CD4-positive, alpha-beta T cell treated with Interleukin-1 beta for 1 hour (primary cell): ENCODE measurements around the gene ATP10A.

Experiments used
- DNase-seq, 2 donors: peaks; one replicate each; pipeline ENCODE4 v3.0.0-alpha.2; 2020 to 2022

The ATP10A gene

GRCh38 chr15:25677719-25678499 is 185.2 kb downstream of the ATP10A start:
- no peak for DNase-seq

DNA sequence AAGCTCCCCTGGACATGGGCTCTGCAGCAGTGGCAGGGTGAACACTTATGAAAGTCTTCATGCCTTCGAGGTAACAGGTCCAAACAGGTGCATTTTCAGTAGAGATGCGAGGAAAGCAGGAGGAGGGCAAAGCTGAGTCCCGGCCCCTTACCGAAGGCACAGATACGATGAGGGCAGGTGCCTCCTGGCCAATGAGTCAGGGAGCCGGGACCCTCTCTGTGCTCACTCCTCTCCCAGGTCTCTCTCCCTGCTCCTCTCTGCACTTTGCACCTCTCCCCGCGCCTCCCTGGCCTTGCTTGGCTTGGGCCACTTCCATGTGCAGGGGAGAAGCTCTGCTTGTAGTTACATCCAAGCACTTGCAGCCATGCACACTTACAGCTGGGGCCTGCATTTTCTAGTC is 187.1 kb downstream of the ATP10A start:
- no peak for DNase-seq

DNA sequence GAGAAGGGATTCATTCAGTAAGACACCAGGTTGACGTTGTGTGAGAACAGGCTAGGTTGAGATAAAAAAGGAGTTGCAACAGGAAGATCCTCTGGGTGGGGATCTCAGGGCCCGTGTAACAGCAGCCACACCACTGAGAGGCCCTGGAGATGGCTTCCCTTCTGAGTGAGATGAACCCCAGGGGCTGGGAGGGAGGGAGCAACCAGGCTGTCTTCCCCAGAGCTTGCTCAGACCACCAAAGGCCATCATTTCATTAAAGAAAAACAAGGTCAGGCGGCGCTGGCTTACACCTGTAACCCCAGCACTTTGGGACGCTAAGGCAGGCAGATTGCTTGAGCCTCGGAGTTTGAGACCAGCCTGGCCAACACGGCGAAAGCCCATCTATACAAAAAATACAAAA is 187.7 kb downstream of the ATP10A start:
- no peak for DNase-seq

DNA sequence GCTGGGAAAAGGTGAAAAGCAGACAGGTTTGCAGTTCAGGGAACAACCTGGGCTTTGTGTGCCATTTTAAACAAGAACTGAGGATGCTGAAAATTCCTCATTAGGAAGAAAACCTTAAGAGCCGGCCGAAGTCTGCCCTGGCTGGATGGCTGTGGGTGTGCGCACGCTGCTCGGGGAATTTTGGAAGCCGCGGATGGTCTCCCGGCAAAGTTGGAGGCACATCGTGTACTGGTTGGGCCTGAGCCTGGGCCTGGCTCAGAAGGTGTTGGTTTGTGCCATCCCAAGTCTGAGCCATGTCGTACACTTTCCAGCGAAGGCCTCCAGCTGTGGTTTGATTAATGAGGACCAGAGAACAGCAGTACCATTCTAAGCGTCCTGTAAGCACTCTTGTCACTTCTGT is 188.2 kb downstream of the ATP10A start:
- DNase-seq, result no peak

- no peak for DNase-seq
These were observed 189.2 kb downstream of the ATP10A start for GRCh38 chr15:25673972-25674371.

DNA sequence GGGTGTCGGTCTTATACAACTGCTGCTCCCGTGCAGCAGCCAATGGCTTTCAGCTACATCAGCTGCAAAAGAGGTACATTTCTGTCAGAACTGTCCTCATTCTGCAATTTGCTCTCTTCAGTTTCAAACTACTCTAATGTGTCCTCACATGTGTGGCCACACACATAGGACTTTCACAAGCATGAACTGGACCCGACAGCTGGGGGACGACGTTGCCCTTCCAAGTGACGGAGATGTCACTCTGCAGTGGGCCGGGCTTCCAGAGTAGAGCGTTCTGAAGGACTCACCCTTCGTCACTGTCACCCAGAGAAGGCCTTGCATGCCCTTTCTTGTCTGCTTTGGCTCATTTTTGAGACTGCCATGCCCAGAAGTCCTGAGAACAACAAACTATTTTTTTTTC is 189.8 kb downstream of the ATP10A start:
- DNase-seq, result no peak

DNA sequence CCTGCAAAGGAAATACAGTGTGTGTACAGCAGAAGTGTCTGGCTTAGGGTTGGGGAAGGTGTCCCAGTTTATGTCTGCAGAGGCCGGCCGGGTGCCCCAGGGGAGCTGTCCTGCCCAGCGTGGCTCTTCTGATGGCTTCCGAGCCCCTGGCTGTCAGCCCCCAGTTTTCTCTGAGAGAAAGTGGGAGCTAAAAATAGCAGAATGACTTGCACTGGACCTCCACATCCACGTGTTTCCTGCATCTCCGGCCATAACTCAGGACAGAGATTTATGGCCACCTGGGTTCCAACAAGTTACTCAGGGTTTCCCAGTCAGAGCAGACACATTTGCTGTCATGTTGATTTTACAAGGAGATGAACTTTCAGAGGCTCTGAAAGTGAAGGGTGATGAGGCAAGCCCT is 192.0 kb downstream of the ATP10A start:
- no peak for DNase-seq

- no peak for DNase-seq
These were observed 192.5 kb downstream of the ATP10A start for GRCh38 chr15:25670621-25671020.

GRCh38 chr15:25670025-25670554 is 193.0 kb downstream of the ATP10A start:
- no peak for DNase-seq

- no peak for DNase-seq
These were observed 194.2 kb downstream of the ATP10A start for GRCh38 chr15:25668901-25669300.

DNA sequence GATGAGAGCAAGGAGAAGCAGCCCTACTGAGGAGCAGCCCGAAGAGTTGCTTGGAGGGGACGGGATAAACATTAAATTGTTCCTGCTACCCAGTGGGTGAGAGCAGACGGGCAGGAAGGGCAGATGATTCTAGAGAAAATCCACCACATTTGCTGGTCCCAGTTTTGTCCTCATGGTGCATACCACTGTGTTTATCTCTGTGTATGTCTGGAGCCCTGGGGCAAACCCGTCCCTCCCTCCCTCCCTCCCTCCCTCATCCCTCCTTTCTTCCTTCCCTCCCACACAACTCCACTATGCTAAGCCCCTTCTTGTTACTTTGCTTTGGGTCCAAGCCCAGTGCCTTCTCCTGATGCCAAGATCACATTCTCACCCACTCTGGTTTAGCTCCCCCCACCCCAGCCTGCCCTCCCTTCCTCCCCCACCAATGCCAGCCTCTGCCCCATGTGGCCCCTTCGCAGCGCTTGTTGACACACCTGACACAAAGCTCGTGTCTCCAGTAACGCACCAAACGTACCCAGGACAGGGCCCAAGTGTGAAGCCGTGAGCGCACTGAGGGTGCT is 194.8 kb downstream of the ATP10A start:
- no peak for DNase-seq

DNA sequence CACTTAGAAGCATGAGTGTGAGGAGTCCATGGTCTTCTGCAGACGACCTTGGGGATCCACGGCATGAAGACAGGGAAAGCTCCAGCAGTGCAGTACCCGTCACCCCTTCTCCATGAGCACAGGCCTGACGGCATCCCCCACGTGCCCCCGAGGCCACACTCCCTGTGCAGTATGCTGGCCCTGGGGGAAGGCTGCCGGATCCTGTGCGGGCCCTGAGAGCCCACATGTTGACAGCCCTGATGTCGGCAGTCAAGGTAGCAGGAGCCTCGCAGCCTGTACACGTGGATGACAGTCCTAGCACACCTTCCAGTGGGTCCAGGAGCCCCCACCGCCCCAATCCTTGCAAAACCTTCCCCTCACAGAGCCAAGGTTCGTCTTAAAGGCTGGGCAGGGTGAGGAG is 195.3 kb downstream of the ATP10A start:
- no peak for DNase-seq

- DNase-seq, result no peak
These were observed 197.2 kb downstream of the ATP10A start for GRCh38 chr15:25665913-25666312.

GRCh38 chr15:25664761-25665160 is 198.4 kb downstream of the ATP10A start:
- no peak for DNase-seq

GRCh38 chr15:25663515-25663914 is 199.6 kb downstream of the ATP10A start:
- no peak for DNase-seq

GRCh38 chr15:25661898-25662297 is 201.2 kb downstream of the ATP10A start:
- no peak for DNase-seq

DNA sequence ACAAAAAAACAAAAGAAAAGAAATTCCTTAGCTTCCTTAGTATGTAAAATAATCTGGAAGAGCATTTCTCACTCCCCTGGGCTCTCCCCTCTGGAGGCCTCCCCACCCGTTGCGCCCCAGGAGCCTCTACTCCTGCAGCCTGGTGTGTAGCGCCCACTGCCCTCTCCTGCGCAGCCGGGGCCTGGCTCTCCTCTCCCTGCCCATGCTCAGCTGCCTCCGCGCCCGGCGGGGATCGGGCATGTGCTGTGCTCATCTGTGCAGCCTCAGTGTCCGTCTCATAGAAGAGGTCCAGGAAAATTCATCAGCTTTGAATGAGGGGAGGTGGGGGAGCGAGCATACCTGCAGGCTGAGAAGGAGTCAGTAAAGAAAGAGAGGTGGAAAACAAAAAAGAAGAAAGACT is 203.9 kb downstream of the ATP10A start:
- DNase-seq, result no peak

GRCh38 chr15:25658560-25658959 is 204.6 kb downstream of the ATP10A start:
- DNase-seq, result no peak

DNA sequence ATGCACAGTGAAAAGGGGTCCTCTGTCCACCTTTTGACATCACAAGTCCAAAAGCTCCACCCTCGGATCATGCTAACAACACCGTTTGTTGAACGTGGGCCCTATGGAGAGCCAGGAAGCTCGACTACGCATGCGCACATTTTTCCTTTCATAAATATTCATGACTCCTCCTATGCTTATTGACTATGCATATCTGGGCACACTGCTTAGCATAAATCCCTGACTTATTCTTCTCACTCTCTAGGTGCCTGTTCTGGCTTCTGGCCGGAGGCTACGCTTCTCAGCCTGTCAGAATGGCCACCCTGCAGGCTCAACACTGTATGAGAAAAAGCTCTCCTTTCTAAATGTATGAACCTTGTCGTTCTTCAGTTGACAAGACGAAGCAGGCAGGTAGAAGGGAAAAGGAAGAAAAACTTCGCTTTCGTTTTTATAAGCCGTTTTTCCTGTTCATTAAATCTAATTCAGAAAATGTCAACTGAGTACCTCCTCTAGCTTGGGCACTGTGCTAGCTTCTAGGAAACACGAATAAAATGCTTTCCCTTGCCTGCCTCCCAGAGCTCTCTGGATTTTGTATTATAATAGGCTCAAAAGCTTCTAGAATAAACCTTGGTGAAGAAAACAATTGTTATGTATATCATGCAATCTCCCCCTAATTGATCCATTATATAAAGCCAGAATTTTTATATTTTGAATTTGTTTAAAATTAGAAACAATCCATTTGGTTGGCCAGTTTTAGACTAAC is 207.7 kb downstream of the ATP10A start:
- no peak for DNase-seq

DNA sequence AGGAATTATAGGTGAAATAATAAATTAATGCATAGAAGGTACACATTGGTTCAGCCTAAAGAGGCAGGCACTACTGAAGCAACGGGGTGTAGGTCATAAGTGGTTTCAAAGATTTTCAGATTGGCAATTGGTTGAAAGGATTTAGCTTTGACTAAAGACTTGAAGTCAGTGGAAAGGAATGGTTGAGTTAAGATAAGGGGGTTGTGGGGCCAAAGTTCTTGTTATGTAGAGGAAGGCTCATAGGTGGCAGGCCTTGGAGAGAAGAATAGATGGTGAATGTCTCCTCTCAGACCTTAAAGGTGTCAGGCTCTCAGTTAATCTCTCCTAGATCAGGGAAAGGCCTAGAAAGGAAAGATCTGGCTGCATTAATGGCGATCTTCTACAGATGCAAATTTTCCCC is 209.8 kb downstream of the ATP10A start:
- no peak for DNase-seq

DNA sequence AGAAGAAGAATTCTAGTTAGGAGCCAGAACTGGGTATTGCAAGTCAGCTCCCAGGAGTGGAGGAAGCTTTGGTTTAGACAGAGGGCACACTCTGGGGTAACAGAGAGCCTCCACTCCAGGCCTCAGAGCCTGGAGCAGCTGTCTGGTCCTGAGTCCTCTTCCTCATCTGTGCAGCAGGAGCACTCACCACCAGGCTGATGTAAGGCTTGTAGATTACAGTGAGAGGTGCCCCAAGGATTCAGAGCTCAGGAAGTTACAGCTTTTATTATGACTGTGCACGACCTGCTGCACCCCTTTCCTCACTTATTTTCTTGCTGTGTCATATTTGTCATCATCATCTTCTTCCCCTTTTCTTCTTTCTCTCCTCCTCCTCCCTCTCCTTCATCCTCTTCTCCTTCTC is 210.4 kb downstream of the ATP10A start:
- DNase-seq, result no peak

DNA sequence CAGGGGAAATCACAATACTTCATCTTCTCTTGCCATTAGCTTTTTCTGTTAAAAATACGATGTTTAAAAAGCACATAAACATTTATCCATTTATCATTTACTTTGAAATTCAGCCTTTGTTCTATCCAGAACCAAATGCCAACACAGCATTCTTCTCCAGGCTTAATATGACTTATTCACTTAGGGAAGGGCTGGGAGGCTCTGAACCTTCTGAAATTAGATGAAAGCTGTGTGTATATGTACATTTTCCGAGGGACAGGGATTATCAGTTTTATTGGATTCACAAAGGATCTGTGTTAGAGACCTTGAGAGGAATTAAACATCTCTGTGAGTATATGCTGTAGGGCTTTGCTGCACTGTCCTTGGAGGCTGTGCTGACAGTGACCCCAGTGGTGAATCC is 213.7 kb downstream of the ATP10A start:
- DNase-seq, result no peak

GRCh38 chr15:25643120-25643519 is 220.0 kb downstream of the ATP10A start:
- DNase-seq, result no peak

DNA sequence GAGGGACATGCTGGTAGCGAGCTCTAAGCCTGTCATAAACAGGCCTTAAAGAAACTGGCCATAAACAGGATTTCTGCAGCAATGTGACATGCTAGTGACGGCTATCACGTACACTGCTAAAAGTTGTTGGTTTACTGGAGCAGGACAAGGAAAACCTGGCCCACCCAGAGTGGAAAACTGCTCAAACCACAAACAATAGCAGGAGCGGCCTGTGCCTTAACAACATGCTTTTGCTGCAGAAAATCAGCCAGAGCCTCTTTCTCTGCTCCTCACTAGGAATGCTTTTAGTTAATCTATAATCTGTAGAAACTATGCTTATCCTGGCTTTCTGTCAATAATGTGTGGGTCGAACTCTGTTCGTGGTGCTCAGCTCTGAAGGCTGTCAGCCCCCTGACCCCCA is 221.4 kb downstream of the ATP10A start:
- DNase-seq, result no peak
